GM12878 (cell line): ENCODE results near the gene ACTL10. TPM values are rescaled to one million over a fixed set of nuclear protein-coding genes. Genes with fewer than 3 reads are reported as not detected.

Source experiments
- ATAC-seq: fragments of 200-7000 bp; cut with Tn5 transposase; 3 replicates; pipeline ENCODE4 v1.9.1; 2020; ENCODE audit warnings: mild to moderate bottlenecking, moderate library complexity
- BruUV-seq: library from RNA; stranded (reverse); fragments of 400-500 nt; replicated peaks from 2 replicates; lab custom pipeline; 2021; lab: Mats Ljungman, UMichigan
- CTCF ChIA-PET: fragments of 300-600 bp; sonication (Branson Sonifier 250); formaldehyde crosslinking; extraction: SDS; loops from one replicate; lab custom pipeline; 2021; ENCODE audit warnings: inconsistent platforms; lab: Yijun Ruan, JAX
- POLR2A ChIA-PET: fragments of 350-600 bp; formaldehyde crosslinking; extraction: SDS; loops from one replicate; lab custom pipeline; 2021; ENCODE audit warnings: inconsistent platforms; lab: Charles Lee
- RAD21 ChIA-PET: fragments of 300-600 bp; sonication (Branson Sonifier 250); formaldehyde crosslinking; loops from one replicate; lab custom pipeline; 2023; ENCODE audit warnings: antibody characterized with exemption; ENCODE audit not compliant: unreplicated experiment; lab: Charles Lee
- SMC1A ChIA-PET: fragments of 300-600 bp; sonication (Branson Sonifier 250); formaldehyde crosslinking; loops from one replicate; lab custom pipeline; 2023; ENCODE audit not compliant: unreplicated experiment, uncharacterized antibody; lab: Charles Lee
- DNase-seq: peaks from one replicate; pipeline ENCODE4 v3.0.0-alpha.2; 2011; ENCODE audit warnings: low read depth, low spot score
- FAIRE-seq: peaks from 3 replicates; lab custom pipeline; 2011; peaks lifted over from hg19 to GRCh38; lab: Jason Lieb, UNC
- H2AFZ ChIP-seq: 2 replicates; pipeline ENCODE4 v1.6.0; 2011; ENCODE audit warnings: low read depth, low read length, control low read depth; ENCODE audit not compliant: control insufficient read depth
- H3K27ac ChIP-seq: 2 replicates; pipeline ENCODE4 v1.5.1; 2011; ENCODE audit warnings: control low read depth; ENCODE audit not compliant: control insufficient read depth, insufficient read depth
- H3K27me3 ChIP-seq, 2 experiments: replicated peaks in 1 of 2; 2 replicates each; pipeline versions ENCODE4 v1.6.0 to v1.6.1; 2011; ENCODE audit warnings: low read length in 1 of 2; ENCODE audit not compliant: control insufficient read depth in 2 of 2, insufficient read depth in 2 of 2
- H3K36me3 ChIP-seq, 2 experiments: 2 replicates each; pipeline ENCODE4 v1.5.1; 2011; ENCODE audit warnings: low read length in 1 of 2; ENCODE audit not compliant: control insufficient read depth in 2 of 2, insufficient read depth in 2 of 2
- H3K4me1 ChIP-seq: 2 replicates; pipeline ENCODE4 v1.6.1; 2011; ENCODE audit warnings: mild to moderate bottlenecking, low read length, moderate library complexity, mixed read lengths; ENCODE audit not compliant: control insufficient read depth, insufficient read depth
- H3K4me2 ChIP-seq: 2 replicates; pipeline ENCODE4 v1.6.0; 2011; ENCODE audit warnings: control low read depth; ENCODE audit not compliant: control insufficient read depth, insufficient read depth
- H3K4me3 ChIP-seq: fragments of 200-600 bp; sonication (generic); 2 replicates; pipeline ENCODE4 v1.5.1; 2016
- H3K79me2 ChIP-seq: 2 replicates; pipeline ENCODE4 v1.6.0; 2011; ENCODE audit warnings: low read length; ENCODE audit not compliant: control insufficient read depth, insufficient read depth
- H3K9ac ChIP-seq: 2 replicates; pipeline ENCODE4 v1.8.0; 2011; ENCODE audit warnings: low read length, control low read depth, mixed read lengths; ENCODE audit not compliant: control insufficient read depth, insufficient read depth
- H3K9me3 ChIP-seq: replicated peaks from 3 replicates; pipeline ENCODE4 v1.5.1; 2011; ENCODE audit warnings: mild to moderate bottlenecking, low read length; ENCODE audit not compliant: control insufficient read depth, insufficient read depth
- H4K20me1 ChIP-seq: 2 replicates; pipeline ENCODE4 v1.6.0; 2011; ENCODE audit not compliant: control insufficient read depth, insufficient read depth
- E2F8 ChIP-seq: fragments of 450-650 bp; IDR thresholded peaks from 2 replicates; pipeline ENCODE4 v1.6.1; 2018; ENCODE audit warnings: mild to moderate bottlenecking, low read depth, moderate library complexity; ENCODE audit not compliant: partially characterized antibody
- EP300 ChIP-seq, 2 experiments: fragments of 150-350 bp in 1 of 2; IDR thresholded peaks; 2 replicates each; pipeline ENCODE4 v1.6.1; 2011 to 2012; ENCODE audit warnings: low read depth in 2 of 2, low read length in 2 of 2, borderline replicate concordance in 1 of 2, improper control_type of control experiment in 1 of 2, inconsistent platforms in 1 of 2; ENCODE audit not compliant: control insufficient read depth in 1 of 2
- ETV6 ChIP-seq, 2 experiments: fragments of 450-650 bp in 1 of 2; IDR thresholded peaks in 1 of 2; conservative IDR thresholded peaks in 1 of 2; 2 replicates each; pipeline ENCODE4 v1.6.1; 2014; ENCODE audit warnings: antibody characterized with exemption in 1 of 2, borderline replicate concordance in 1 of 2, low read depth in 1 of 2, mild to moderate bottlenecking in 1 of 2, moderate library complexity in 1 of 2
- GATAD2B ChIP-seq: fragments of 450-650 bp; conservative IDR thresholded peaks from 2 replicates; pipeline ENCODE4 v1.6.1; 2017; ENCODE audit warnings: low read depth, mild to moderate bottlenecking, moderate library complexity
- HDAC2 ChIP-seq: fragments of 200-600 bp; sonication (generic); IDR thresholded peaks from 2 replicates; pipeline ENCODE4 v1.6.1; 2017
- JUNB ChIP-seq: IDR thresholded peaks from 2 replicates; pipeline ENCODE4 v1.6.1; 2016; ENCODE audit warnings: antibody characterized with exemption, mild to moderate bottlenecking
- NR2F1 ChIP-seq: fragments of 450-650 bp; conservative IDR thresholded peaks from 2 replicates; pipeline ENCODE4 v1.6.1; 2017; ENCODE audit warnings: mild to moderate bottlenecking
- RELB ChIP-seq: fragments of 450-650 bp; IDR thresholded peaks from 2 replicates; pipeline ENCODE4 v1.6.1; 2017; ENCODE audit warnings: low read depth, mild to moderate bottlenecking, moderate library complexity
- SP1 ChIP-seq: IDR thresholded peaks from one replicate; pipeline ENCODE4 v1.6.1; 2011; ENCODE audit warnings: low read depth, low read length
- SREBF1 ChIP-seq: IDR thresholded peaks from 2 replicates; pipeline ENCODE4 v1.6.1; 2012; ENCODE audit warnings: mild to moderate bottlenecking, low read length
- SRF ChIP-seq, 2 experiments: IDR thresholded peaks; 2 replicates each; pipeline ENCODE4 v1.6.1; 2011; ENCODE audit warnings: low read depth in 2 of 2, low read length in 2 of 2, mild to moderate bottlenecking in 1 of 2, moderate library complexity in 1 of 2
- WRNIP1 ChIP-seq: IDR thresholded peaks from 2 replicates; pipeline ENCODE4 v1.6.1; 2011; ENCODE audit warnings: low read depth, low read length, improper control_type of control experiment, borderline replicate concordance
- ZNF384 ChIP-seq: IDR thresholded peaks from 2 replicates; pipeline ENCODE4 v1.6.1; 2012; ENCODE audit warnings: low read depth, mild to moderate bottlenecking, low read length, improper control_type of control experiment, borderline replicate concordance
- WGBS: methylation state at CpG from one replicate; pipeline ENCODE4 v1.1.6; 2016; ENCODE audit warnings: low lambda C conversion rate; ENCODE audit not compliant: insufficient replicate concordance, insufficient coverage; ENCODE audit errors: missing lambda C conversion rate; 5-methylcytosine and 5-hydroxymethylcytosine counted together
- in situ Hi-C: fragments of 300-500 bp; cut with MboI; formaldehyde crosslinking; loops from 9 replicates; pipeline ENCODE4 v1.14.3; 2018; ENCODE audit warnings: mixed read lengths
- intact Hi-C: fragments of 100-400 bp; cut with micrococcal nuclease; formaldehyde crosslinking; loops from one replicate; pipeline ENCODE4 v1.14.2; 2022; ENCODE audit not compliant: unreplicated experiment
- polyA plus RNA-seq, 11 experiments: library from polyadenylated mRNA; depleted of rRNA in 4 of 11; unstranded in 6 of 11; stranded (reverse) in 5 of 11; fragments of >200 nt; fragmentation: Nextera tagmentation in 4 of 11; fragmentation: Illumina TruSeq in 1 of 11; extraction: Ambion mirVana in 4 of 11; extraction: Trizol in 1 of 11; gene quantifications; 1 replicate in 1 of 11; 2 replicates in 10 of 11; pipeline versions ENCODE4 v1.2.1 to v1.2.3, GENCODE V29; 2011 to 2016; ENCODE audit warnings: inconsistent platforms in 2 of 11, missing spikeins in 2 of 11, low read depth in 1 of 11
- total RNA-seq, 4 experiments: library from RNA; depleted of rRNA in 3 of 4; stranded (reverse); fragments of >200 nt in 3 of 4; fragmentation: Illumina TruSeq in 1 of 4; extraction: Trizol in 1 of 4; gene quantifications; 2 replicates each; pipeline versions ENCODE4 v1.2.1 to v1.2.3, GENCODE V29; 2013 to 2021

Gene ACTL10
- total and polyA plus RNA-seq, 10 of the 15 experiments (the other 5 are each of a cell fraction or from before 2014, with no cell fraction given): 0.12 to 5.0 (median 0.89) TPM

- H4K20me1 ChIP-seq: no peaks in the 10 kb centered on the region
- H3K9ac ChIP-seq: no peak overlapping the region
- no peak overlapping the region for H3K4me2 ChIP-seq
- no peak for ATAC-seq
- H3K4me1 ChIP-seq: no peaks in the 10 kb centered on the region
- no peak overlapping the region for H2AFZ ChIP-seq
- ChIA-PET CTCF (no interaction called here), RAD21 (no interaction called here), SMC1A (no interaction called here)
- no peak overlapping the region for H3K27ac ChIP-seq
- H3K79me2 ChIP-seq: no peaks in the 10 kb centered on the region
- BruUV-seq: no TSS peak
- H3K27me3 ChIP-seq: no peaks in the 10 kb centered on the region
- H3K4me3 ChIP-seq: no peak overlapping the region
- H3K36me3 ChIP-seq: 0 out of 4 replicates have a peak, but pooled peaks cover 0 to 2% of the 10 kb centered on the region in 2 experiments
- H3K9me3 ChIP-seq: no peaks in the 10 kb centered on the region
- WGBS: 90% methylated on average over 11 of the region's 11 CpGs
- TF ChIP-seq NR2F1 (no peak), SREBF1 (no peak)
- TF ChIP-seq, all 136 proteins: peak for 0
- in situ Hi-C loops: no loop called here
- intact Hi-C loops: no loop called here
- FAIRE-seq (no peak), DNase-seq (no peak)
- POLR2A ChIA-PET: no interaction called here
Observed at GRCh38 chr20:33707668-33708067, 40.9 kb downstream of the ACTL10 start.

GRCh38 chr20:33709398-33709797, 42.7 kb downstream of the ACTL10 start:
- CTCF ChIA-PET: no interaction called here
- H4K20me1 ChIP-seq: no peaks in the 10 kb centered on the region
- no peak overlapping the region for H3K4me2 ChIP-seq
- intact Hi-C loops (no loop called here), in situ Hi-C loops (no loop called here)
- no peak overlapping the region for H3K4me3 ChIP-seq
- BruUV-seq: no TSS peak
- POLR2A ChIA-PET: no interaction called here
- H3K4me1 ChIP-seq: no peaks in the 10 kb centered on the region
- H3K79me2 ChIP-seq: no peaks in the 10 kb centered on the region
- DNase-seq (no peak), ATAC-seq (no peak), FAIRE-seq (no peak)
- H3K27me3 ChIP-seq: no peaks in the 10 kb centered on the region
- RAD21 ChIA-PET: no interaction called here
- no peak overlapping the region for H2AFZ ChIP-seq
- H3K9me3 ChIP-seq: no peaks in the 10 kb centered on the region
- no peak overlapping the region for H3K9ac ChIP-seq
- WGBS: 80% methylated on average over 1 of the region's 2 CpGs
- SMC1A ChIA-PET: no interaction called here
- no peak overlapping the region for H3K27ac ChIP-seq
- H3K36me3 ChIP-seq: 0 out of 4 replicates have a peak, but pooled peaks cover 0 to 2% of the 10 kb centered on the region in 2 experiments
- no peak for TF ChIP-seq HDAC2
- TF ChIP-seq ETV6 (conservative IDR thresholded peaks at IDR 0.05 in 1 of 2, IDR thresholded peaks at IDR 0.05 in 1 of 2; ENCODE audit: borderline replicate concordance in 1 of 2, low read depth in 1 of 2): no peak
- TF ChIP-seq JUNB: no peak
- no peak for TF ChIP-seq E2F8
- TF ChIP-seq ZNF384: no peak
- no peak for TF ChIP-seq SP1
- TF ChIP-seq WRNIP1: no peak
- no peak for TF ChIP-seq RELB
- no peak for TF ChIP-seq GATAD2B
- TF ChIP-seq SRF (IDR thresholded peaks at IDR 0.05; ENCODE audit: low read depth in 2 of 2, low read length in 2 of 2): no peak
- TF ChIP-seq EP300 (IDR thresholded peaks at IDR 0.05; ENCODE audit: borderline replicate concordance in 1 of 2, control insufficient read depth in 1 of 2, low read depth in 2 of 2, low read length in 2 of 2): no peak
